Inferior parietal cortex (tissue), 1 donor: ENCODE data around the gene OLFML1.

Experiments
- DNase-seq: peaks from one replicate; pipeline ENCODE4 v3.0.0-alpha.2; 2016; ENCODE audit errors: extremely low spot score

OLFML1 gene

GRCh38 chr11:7485186-7486097 is at the start of gene OLFML1:
TSS of gene OLFML1 (plus strand) at chr11:7485506. CDS start at chr11:7485876, 370 bp downstream.
- DNase-seq: no peak

- DNase-seq: no peak
These were observed 49.2 kb upstream of the OLFML1 start for GRCh38 chr11:7436146-7436545.

- DNase-seq: no peak
These were observed 48.6 kb upstream of the OLFML1 start for GRCh38 chr11:7436657-7437056.

- no peak for DNase-seq
These were observed 47.6 kb upstream of the OLFML1 start for GRCh38 chr11:7437696-7438095.

- DNase-seq: no peak
These were observed 45.5 kb upstream of the OLFML1 start for GRCh38 chr11:7439746-7440320.

- peak; percentile 89 for DNase-seq
These were observed 42.6 kb upstream of the OLFML1 start for GRCh38 chr11:7442588-7443215.

- no peak for DNase-seq
These were observed 41.0 kb upstream of the OLFML1 start for GRCh38 chr11:7444091-7444981.

- DNase-seq: no peak
These were observed 39.7 kb upstream of the OLFML1 start for GRCh38 chr11:7445564-7445963.

GRCh38 chr11:7448201-7448600 is 37.1 kb upstream of the OLFML1 start:
- no peak for DNase-seq

GRCh38 chr11:7449211-7449840 is 36.0 kb upstream of the OLFML1 start:
- no peak for DNase-seq

GRCh38 chr11:7449841-7450214 is 35.5 kb upstream of the OLFML1 start:
- no peak for DNase-seq

- DNase-seq: no peak
These were observed 34.5 kb upstream of the OLFML1 start for GRCh38 chr11:7450836-7451235.

GRCh38 chr11:7451520-7451919 is 33.8 kb upstream of the OLFML1 start:
- DNase-seq: no peak

- no peak for DNase-seq
These were observed 33.3 kb upstream of the OLFML1 start for GRCh38 chr11:7451952-7452494.

- no peak for DNase-seq
These were observed 30.5 kb upstream of the OLFML1 start for GRCh38 chr11:7454854-7455253.

GRCh38 chr11:7457211-7457610 is 28.1 kb upstream of the OLFML1 start:
- peak; percentile 60 for DNase-seq

- DNase-seq: no peak
These were observed 22.6 kb upstream of the OLFML1 start for GRCh38 chr11:7462706-7463105.

GRCh38 chr11:7467652-7468051 is 17.7 kb upstream of the OLFML1 start:
- no peak for DNase-seq

GRCh38 chr11:7469351-7469865 is 15.9 kb upstream of the OLFML1 start:
- DNase-seq: no peak

GRCh38 chr11:7471071-7471470 is 14.2 kb upstream of the OLFML1 start:
- no peak for DNase-seq

GRCh38 chr11:7473717-7474116 is 11.6 kb upstream of the OLFML1 start:
- DNase-seq: no peak
